Hepatocyte (in vitro differentiated cells): Measurements from ENCODE around the gene FAM240A.

ENCODE experiments used
- CTCF ChIP-seq: fragments of 200-600 bp; sonication (generic); IDR thresholded peaks from 2 replicates; pipeline ENCODE4 v1.5.1; 2016; ENCODE audit warnings: antibody characterized with exemption, mild to moderate bottlenecking; ENCODE audit not compliant: poor library complexity
- EZH2 ChIP-seq: fragments of 200-600 bp; sonication (generic); IDR thresholded peaks from 2 replicates; pipeline ENCODE4 v1.6.1; 2016; ENCODE audit warnings: antibody characterized with exemption, mild to moderate bottlenecking, borderline replicate concordance

GRCh38 chr3:46663591-46664135, 51.3 kb downstream of the FAM240A start:
- TF ChIP-seq EZH2, result no peak
- peak; percentile 29 for TF ChIP-seq CTCF
